ENCODE data around the gene PICK1. TPM values are rescaled to one million over a fixed set of nuclear protein-coding genes. Genes with fewer than 3 reads are reported as not detected.
A peak's percentile ranks its signal among the peaks of the same experiment; 100 is the strongest.

The PICK1 gene
- total RNA-seq, 1 donor from 2014 or later: 15.1 TPM

DNA sequence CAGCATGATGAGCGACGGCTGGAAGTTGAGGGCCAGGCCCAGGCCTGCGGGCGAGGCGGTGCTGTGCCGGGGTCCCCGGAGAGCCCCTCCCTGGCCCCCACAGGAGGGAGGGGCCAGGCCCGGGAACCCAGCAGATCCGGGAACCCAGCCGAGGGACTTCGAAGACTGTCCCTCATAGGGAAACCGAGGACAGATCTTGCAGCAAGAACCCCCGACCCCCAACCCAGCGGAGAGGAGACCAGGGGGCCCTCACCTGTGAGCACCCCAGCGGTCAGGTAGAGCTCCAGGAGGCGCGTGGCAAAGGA, 24.4 kb downstream of the PICK1 start:
- no peak for DNase-seq
- no peaks in the 10 kb centered on the region for H3K4me1 Mint-ChIP-seq
- H3K27ac Mint-ChIP-seq: no peak overlapping the region
- no peaks in the 10 kb centered on the region for H3K9me3 Mint-ChIP-seq
- H3K36me3 Mint-ChIP-seq (ENCODE audit: low read depth): no peaks in the 10 kb centered on the region
- intact Hi-C loops (cut with micrococcal nuclease): no loop called here
- no peak overlapping the region for H3K4me3 Mint-ChIP-seq
- H3K27me3 Mint-ChIP-seq: peaks cover 27% of the 10 kb centered on the region

- peaks cover 27% of the 10 kb centered on the region for H3K27me3 Mint-ChIP-seq
- no peaks in the 10 kb centered on the region for H3K4me1 Mint-ChIP-seq
- H3K4me3 Mint-ChIP-seq: peak overlapping the region; percentile 21
- DNase-seq: no peak
- intact Hi-C loops (cut with micrococcal nuclease): no loop called here
- H3K27ac Mint-ChIP-seq: no peak overlapping the region
- H3K9me3 Mint-ChIP-seq: no peaks in the 10 kb centered on the region
- H3K36me3 Mint-ChIP-seq (ENCODE audit: low read depth): no peaks in the 10 kb centered on the region
Observed at GRCh38 chr22:38081941-38082828, 25.0 kb downstream of the PICK1 start.

DNA sequence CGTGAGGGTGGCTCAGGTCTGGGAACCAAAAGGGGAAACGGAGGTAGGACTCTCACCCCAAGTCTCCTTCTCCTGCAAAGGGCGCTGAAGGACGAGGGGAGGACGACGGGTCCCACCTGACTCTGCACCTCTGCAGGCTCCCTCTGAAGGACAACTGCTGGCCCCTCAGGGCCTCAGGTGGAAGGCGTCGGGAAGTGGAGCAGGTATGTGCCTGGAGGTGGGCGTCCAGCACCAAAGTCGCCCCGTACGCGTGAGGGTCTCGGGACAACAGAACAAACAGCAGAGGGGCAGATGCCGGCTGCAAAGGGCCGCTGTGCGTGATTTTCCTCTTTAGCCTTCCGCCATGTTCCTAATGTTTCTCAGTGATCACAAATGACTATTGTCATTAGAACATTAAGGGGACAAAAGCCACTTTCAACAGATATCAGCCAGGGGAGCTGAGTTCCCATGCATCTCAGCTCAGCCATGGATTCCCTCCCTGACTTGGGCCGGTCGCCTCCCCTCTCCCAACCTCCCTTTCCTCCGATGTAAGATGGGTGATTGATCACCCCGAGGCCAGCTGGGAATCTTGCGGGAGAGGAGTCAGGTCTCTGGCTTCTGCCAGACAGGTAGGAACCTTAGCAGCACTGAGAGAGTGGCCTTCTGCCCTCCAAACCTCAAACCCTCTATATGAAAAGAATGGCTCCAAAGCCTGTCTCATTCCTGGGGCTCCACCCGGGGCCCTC, 25.9 kb downstream of the PICK1 start:
- intact Hi-C loops (cut with micrococcal nuclease): no loop called here
- Mint-ChIP-seq H3K4me3 (no peak overlapping the region), H3K27me3 (peaks cover 33% of the 10 kb centered on the region), H3K4me1 (no peaks in the 10 kb centered on the region), H3K9me3 (no peaks in the 10 kb centered on the region), H3K27ac (no peak overlapping the region), H3K36me3 (ENCODE audit: low read depth) (no peaks in the 10 kb centered on the region)
- no peak for DNase-seq

GRCh38 chr22:38083931-38084631, 26.9 kb downstream of the PICK1 start, which contains the start of gene SLC16A8:
SLC16A8 (minus strand) TSS chr22:38084184; CDS start chr22:38082873, 1,311 bp downstream.
- Mint-ChIP-seq H3K36me3 (ENCODE audit: low read depth) (no peaks in the 10 kb centered on the region), H3K27ac (no peak within 1 kb of the TSS), H3K4me3 (no peak within 1 kb of the TSS), H3K9me3 (no peaks in the 10 kb centered on the region), H3K4me1 (no peaks in the 10 kb centered on the region), H3K27me3 (peaks cover 34% of the 10 kb centered on the region)
- no peak for DNase-seq
- intact Hi-C loops (cut with micrococcal nuclease): no loop called here

DNA sequence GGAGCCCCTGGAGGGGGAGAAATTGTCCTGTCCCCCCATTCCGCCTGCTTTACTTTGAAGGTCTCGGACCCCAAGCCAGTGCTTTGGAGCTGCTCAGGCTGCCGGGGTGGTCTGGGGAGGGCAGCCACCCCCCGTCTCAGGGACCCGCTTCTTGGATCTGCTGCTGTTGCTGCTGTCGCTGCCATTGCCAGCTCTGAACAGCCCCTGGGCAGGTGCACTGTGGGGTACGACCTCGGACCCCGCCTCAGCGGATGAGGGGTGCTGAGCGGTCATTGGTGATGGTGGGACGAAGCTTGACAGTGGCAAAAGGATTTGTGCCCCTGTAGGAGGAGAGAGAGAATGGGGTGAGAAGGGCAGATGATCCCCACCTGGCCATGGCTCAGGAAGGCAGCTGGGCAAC, 27.9 kb downstream of the PICK1 start:
- no peak overlapping the region for H3K27ac Mint-ChIP-seq

GRCh38 chr22:38085501-38085900, 28.3 kb downstream of the PICK1 start:
- H3K36me3 Mint-ChIP-seq (ENCODE audit: low read depth): no peaks in the 10 kb centered on the region
- H3K27ac Mint-ChIP-seq: no peak overlapping the region
- no peaks in the 10 kb centered on the region for H3K4me1 Mint-ChIP-seq
- no peak for DNase-seq
- no peak overlapping the region for H3K4me3 Mint-ChIP-seq
- H3K27me3 Mint-ChIP-seq: peaks cover 27% of the 10 kb centered on the region
- intact Hi-C loops (cut with micrococcal nuclease): no loop called here
- H3K9me3 Mint-ChIP-seq: no peaks in the 10 kb centered on the region

More for the DNA sequence above, 27.9 kb downstream of the PICK1 start:
- Mint-ChIP-seq H3K4me1 (no peaks in the 10 kb centered on the region), H3K4me3 (no peak overlapping the region), H3K9me3 (no peaks in the 10 kb centered on the region), H3K36me3 (ENCODE audit: low read depth) (no peaks in the 10 kb centered on the region), H3K27me3 (peaks cover 27% of the 10 kb centered on the region)
- no peak for DNase-seq
- intact Hi-C loops (cut with micrococcal nuclease): no loop called here

GRCh38 chr22:38086001-38086845, 29.0 kb downstream of the PICK1 start:
- H3K27ac Mint-ChIP-seq: no peak overlapping the region
- DNase-seq: no peak
- no peaks in the 10 kb centered on the region for H3K9me3 Mint-ChIP-seq
- peaks cover 25% of the 10 kb centered on the region for H3K27me3 Mint-ChIP-seq
- H3K4me3 Mint-ChIP-seq: no peak overlapping the region
- H3K36me3 Mint-ChIP-seq (ENCODE audit: low read depth): no peaks in the 10 kb centered on the region
- no peaks in the 10 kb centered on the region for H3K4me1 Mint-ChIP-seq
- intact Hi-C loops (cut with micrococcal nuclease): no loop called here

- Mint-ChIP-seq H3K27me3 (peaks cover 22% of the 10 kb centered on the region), H3K27ac (no peak overlapping the region), H3K4me1 (no peaks in the 10 kb centered on the region), H3K4me3 (no peak overlapping the region), H3K36me3 (ENCODE audit: low read depth) (no peaks in the 10 kb centered on the region), H3K9me3 (no peaks in the 10 kb centered on the region)
- intact Hi-C loops (cut with micrococcal nuclease): no loop called here
- no peak for DNase-seq
Observed at GRCh38 chr22:38086942-38087341, 29.7 kb downstream of the PICK1 start.

- Mint-ChIP-seq H3K36me3 (ENCODE audit: low read depth) (no peaks in the 10 kb centered on the region), H3K4me3 (no peak overlapping the region), H3K9me3 (no peaks in the 10 kb centered on the region), H3K4me1 (no peaks in the 10 kb centered on the region), H3K27ac (no peak overlapping the region), H3K27me3 (peaks cover 20% of the 10 kb centered on the region)
- DNase-seq: no peak
- intact Hi-C loops (cut with micrococcal nuclease): no loop called here
Observed at GRCh38 chr22:38087855-38088254, 30.7 kb downstream of the PICK1 start.

DNA sequence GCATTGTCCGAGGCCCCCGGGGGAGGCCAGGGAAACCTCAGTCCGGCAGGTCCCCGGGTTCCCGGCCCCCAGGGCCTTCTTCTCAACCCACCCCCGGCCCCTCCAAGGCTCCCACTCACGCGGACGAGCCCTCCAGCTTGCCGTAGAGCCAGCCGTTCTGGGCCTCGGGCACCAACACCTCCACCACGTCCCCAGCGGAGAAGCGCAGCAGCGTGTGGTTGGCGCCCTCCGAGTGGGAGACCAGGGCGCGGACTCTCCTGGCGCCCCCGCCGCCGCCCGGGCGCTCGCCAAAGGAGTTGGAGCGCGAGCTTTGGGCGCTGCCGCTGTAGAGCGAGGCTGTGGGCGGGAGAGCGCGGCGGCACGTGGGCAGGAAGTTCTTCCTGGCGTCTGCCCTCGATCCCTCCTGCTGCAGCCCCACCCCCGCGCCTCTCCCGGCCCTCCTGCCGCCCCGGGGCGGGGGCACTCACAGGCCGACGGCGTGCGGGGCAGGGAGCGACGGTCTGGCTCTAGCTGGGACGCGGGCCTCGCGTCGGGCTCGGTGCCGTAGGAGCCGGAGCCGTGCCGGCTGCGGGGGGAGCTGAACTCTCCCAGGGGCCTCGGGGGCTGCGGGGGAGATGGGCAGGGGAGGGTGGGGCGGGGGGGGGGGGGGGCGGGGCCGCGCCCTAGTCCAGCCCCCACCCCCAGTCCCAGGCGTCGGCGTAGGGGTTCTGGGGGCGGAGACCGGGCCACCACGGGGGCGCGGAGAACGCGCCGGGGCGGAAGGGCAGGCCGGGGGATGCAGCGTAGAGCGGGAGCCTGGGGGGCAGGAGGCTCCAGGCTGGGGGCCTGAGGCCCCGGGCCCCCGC, 31.6 kb downstream of the PICK1 start:
- Mint-ChIP-seq H3K27me3 (peaks cover 15% of the 10 kb centered on the region), H3K36me3 (ENCODE audit: low read depth) (no peaks in the 10 kb centered on the region), H3K9me3 (no peaks in the 10 kb centered on the region), H3K4me1 (no peaks in the 10 kb centered on the region), H3K4me3 (no peak overlapping the region), H3K27ac (no peak overlapping the region)
- no peak for DNase-seq
- intact Hi-C loops (cut with micrococcal nuclease): no loop called here

DNA sequence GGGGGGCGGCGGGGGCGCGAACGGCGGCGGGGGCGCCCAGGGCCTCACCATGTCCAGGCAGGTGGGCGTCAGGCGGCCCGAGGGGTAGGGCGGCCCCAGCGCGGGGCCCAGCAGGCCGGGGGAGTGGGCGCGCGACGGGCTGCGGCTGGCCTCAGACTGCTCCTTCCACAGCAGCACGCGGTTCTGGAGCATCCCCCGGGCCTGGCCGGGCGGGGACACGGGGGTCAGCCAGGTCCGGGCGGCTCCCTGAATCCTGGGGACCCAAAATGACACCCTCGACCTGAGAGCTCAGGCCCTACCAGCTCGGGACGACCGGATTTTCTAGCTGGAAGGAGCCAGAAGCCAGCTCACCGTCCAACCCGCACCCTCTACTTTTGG, 32.3 kb downstream of the PICK1 start:
- no peak overlapping the region for H3K27ac Mint-ChIP-seq
- no peaks in the 10 kb centered on the region for H3K4me1 Mint-ChIP-seq
- no peak for DNase-seq
- intact Hi-C loops (cut with micrococcal nuclease): no loop called here
- H3K27me3 Mint-ChIP-seq: peaks cover 15% of the 10 kb centered on the region
- no peaks in the 10 kb centered on the region for H3K9me3 Mint-ChIP-seq
- H3K4me3 Mint-ChIP-seq: no peak overlapping the region
- H3K36me3 Mint-ChIP-seq (ENCODE audit: low read depth): no peaks in the 10 kb centered on the region

DNA sequence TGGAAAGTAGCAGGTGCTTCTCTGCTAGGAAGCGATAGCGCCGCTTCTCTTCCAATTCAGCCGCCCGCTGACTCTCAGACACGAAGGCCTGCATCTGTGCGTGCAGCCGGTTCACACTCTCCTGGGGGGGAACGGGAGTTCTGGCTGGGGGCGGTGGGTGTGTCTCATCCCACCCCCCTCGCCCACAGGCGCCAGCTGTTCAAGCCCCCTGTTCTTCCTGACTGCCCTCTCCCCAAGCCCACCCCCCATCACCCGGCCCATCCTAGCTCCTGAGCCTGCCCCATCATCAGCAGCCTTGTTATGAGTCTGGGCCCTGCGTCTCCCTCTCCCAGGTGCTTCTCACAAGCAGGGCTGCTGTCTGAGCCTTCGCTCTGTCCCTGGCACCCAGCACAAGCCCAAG, 39.9 kb downstream of the PICK1 start:
- intact Hi-C loops (cut with micrococcal nuclease): no loop called here
- H3K27me3 Mint-ChIP-seq: no peaks in the 10 kb centered on the region
- H3K9me3 Mint-ChIP-seq: no peaks in the 10 kb centered on the region

More for the DNA sequence above, 39.9 kb downstream of the PICK1 start:
- DNase-seq: no peak
- no peaks in the 10 kb centered on the region for H3K36me3 Mint-ChIP-seq (ENCODE audit: low read depth)
- H3K27ac Mint-ChIP-seq: no peak overlapping the region
- H3K4me3 Mint-ChIP-seq: no peak overlapping the region
- no peaks in the 10 kb centered on the region for H3K4me1 Mint-ChIP-seq

Data from activated CD4-positive, alpha-beta T cell treated with anti-CD3 and anti-CD28 coated beads, Interleukin-2, amount 10 ng/mL, durations not matched to agents 24 days and 14 days (primary cell).